Body of pancreas (tissue), 4 donors: ENCODE measurements around the gene GNE.

ENCODE experiments used
- POLR2A ChIP-seq, 3 donors: fragments of 450-650 bp; IDR thresholded peaks; one replicate each; pipeline ENCODE4 v1.6.1; 2016; ENCODE audit warnings: antibody characterized with exemption in 3 of 3, mild to moderate bottlenecking in 2 of 3
- TF ChIP-seq, protein P1 (sequence below), 7 experiments: fragments of 450-650 bp in 4 of 7; fragments of 200-600 bp in 3 of 7; sonication (generic) in 3 of 7; IDR thresholded peaks; one replicate each; pipeline ENCODE4 v1.5.1; 2016 to 2019; ENCODE audit warnings: antibody characterized with exemption in 7 of 7

DNA sequence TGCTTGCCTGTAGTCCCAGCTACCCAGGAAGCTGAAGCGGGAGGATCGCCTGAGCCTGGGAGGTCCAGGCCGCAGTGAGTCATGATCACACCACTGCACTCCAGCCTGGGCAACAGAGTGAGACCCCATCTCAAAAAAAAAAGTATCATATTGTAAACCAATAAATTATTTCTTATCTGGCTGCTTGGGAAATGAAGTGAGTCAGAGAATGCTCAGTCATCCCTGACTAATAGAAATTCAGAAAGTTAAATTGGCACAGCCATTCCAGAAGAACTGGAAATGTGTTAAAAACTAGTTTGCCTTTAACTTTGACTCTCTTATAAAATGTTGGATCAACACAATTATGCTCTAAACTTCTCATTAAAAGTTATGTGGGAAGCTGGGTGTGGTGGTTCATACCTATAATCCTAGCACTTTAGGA is 9.8 kb upstream of the GNE start:
- TF ChIP-seq, protein P1, sequence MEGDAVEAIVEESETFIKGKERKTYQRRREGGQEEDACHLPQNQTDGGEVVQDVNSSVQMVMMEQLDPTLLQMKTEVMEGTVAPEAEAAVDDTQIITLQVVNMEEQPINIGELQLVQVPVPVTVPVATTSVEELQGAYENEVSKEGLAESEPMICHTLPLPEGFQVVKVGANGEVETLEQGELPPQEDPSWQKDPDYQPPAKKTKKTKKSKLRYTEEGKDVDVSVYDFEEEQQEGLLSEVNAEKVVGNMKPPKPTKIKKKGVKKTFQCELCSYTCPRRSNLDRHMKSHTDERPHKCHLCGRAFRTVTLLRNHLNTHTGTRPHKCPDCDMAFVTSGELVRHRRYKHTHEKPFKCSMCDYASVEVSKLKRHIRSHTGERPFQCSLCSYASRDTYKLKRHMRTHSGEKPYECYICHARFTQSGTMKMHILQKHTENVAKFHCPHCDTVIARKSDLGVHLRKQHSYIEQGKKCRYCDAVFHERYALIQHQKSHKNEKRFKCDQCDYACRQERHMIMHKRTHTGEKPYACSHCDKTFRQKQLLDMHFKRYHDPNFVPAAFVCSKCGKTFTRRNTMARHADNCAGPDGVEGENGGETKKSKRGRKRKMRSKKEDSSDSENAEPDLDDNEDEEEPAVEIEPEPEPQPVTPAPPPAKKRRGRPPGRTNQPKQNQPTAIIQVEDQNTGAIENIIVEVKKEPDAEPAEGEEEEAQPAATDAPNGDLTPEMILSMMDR (IDR thresholded peaks at IDR 0.05) = no peak
- TF ChIP-seq POLR2A (IDR thresholded peaks at IDR 0.05) = no peak
